Body of pancreas (tissue), 4 donors: ENCODE results near the gene PKP1. TPM values are rescaled to one million over a fixed set of nuclear protein-coding genes. Genes with fewer than 3 reads are reported as not detected.

Experiments
- ATAC-seq: fragments of 150-250 bp; one replicate; pipeline ENCODE4 v1.9.1; 2016
- DNase-seq, 4 donors: peaks; one replicate each; pipeline ENCODE4 v3.0.0-alpha.2; 2019
- H3K27ac ChIP-seq, 4 donors: fragments of 200-600 bp; sonication (generic); 1 replicate in 3 of 4; 2 replicates in 1 of 4; pipeline versions ENCODE4 v1.5.1 to v1.6.1; 2016 to 2019; ENCODE audit warnings: mild to moderate bottlenecking in 1 of 4, mixed read lengths in 1 of 4, moderate library complexity in 1 of 4
- H3K27me3 ChIP-seq, 2 donors: fragments of 200-600 bp; sonication (generic); one replicate each; pipeline ENCODE4 v1.6.0; 2016; ENCODE audit warnings: mild to moderate bottlenecking in 1 of 2
- H3K36me3 ChIP-seq, 2 donors: fragments of 200-600 bp; sonication (generic); replicated peaks in 1 of 2; 2 replicates each; pipeline ENCODE4 v1.5.1; 2016; ENCODE audit warnings: low read depth in 2 of 2; ENCODE audit not compliant: insufficient read depth in 1 of 2
- H3K4me1 ChIP-seq: fragments of 200-600 bp; sonication (generic); one replicate; pipeline ENCODE4 v1.6.0; 2016
- H3K4me3 ChIP-seq, 2 donors: fragments of 200-600 bp; sonication (generic); 1 replicate in 1 of 2; 2 replicates in 1 of 2; pipeline ENCODE4 v1.5.1; 2016 to 2019
- H3K9me3 ChIP-seq, 3 donors: fragments of 200-600 bp; sonication (generic); 1 replicate in 2 of 3; 2 replicates in 1 of 3; pipeline ENCODE4 v1.5.1; 2016
- POLR2A ChIP-seq, 3 donors: fragments of 450-650 bp; IDR thresholded peaks; one replicate each; pipeline ENCODE4 v1.6.1; 2016; ENCODE audit warnings: antibody characterized with exemption in 3 of 3, mild to moderate bottlenecking in 2 of 3
- WGBS, 2 donors: methylation state at CpG; one replicate each; pipeline ENCODE4 v1.1.5; 2017; 5-methylcytosine and 5-hydroxymethylcytosine counted together
- intact Hi-C: fragments of 100-400 bp; cut with DNase I; formaldehyde crosslinking; loops from one replicate; pipeline ENCODE4 v1.15.1; 2023
- total RNA-seq, 2 donors: library from RNA; depleted of rRNA; stranded (reverse); fragments of >200 nt; gene quantifications; one replicate each; pipeline ENCODE4 v1.1.0, GENCODE V29; 2016
- TF ChIP-seq, protein P1 (sequence below), 7 experiments: fragments of 450-650 bp in 4 of 7; fragments of 200-600 bp in 3 of 7; sonication (generic) in 3 of 7; IDR thresholded peaks; one replicate each; pipeline ENCODE4 v1.5.1; 2016 to 2019; ENCODE audit warnings: antibody characterized with exemption in 7 of 7

Gene PKP1
- total RNA-seq, 2 donors from 2014 or later = 0.33 TPM; not detected in 1

DNA sequence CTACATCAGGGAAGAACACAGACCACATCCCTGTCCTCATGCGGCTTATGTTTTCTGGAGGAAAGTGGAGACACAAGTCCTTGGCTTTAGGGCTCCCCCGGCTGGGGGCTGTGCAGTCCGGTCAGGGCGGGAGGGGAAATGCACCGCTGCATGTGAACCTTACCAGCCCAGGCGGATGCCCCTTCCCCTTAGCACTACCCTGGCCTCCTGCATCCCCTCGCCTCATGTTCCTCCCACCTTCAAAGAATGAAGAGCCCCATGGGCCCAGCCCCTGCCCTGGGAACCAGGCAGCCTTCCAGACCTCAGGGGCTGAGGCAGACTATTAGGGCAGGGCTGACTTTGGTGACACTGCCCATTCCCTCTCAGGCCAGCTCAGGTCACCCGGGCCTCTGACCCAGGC is 48.7 kb downstream of the PKP1 start:
- Histone ChIP-seq H3K27ac (no peak overlapping the region), H3K36me3 (no peaks in the 10 kb centered on the region), H3K9me3 (no peaks in the 10 kb centered on the region), H3K4me1 (no peaks in the 10 kb centered on the region), H3K4me3 (no peak overlapping the region), H3K27me3 (no peaks in the 10 kb centered on the region)
- WGBS, 2 donors = 85 to 87% methylated on average over 5 to 8 of the region's 8 CpGs
- DNase-seq (no peak), ATAC-seq (no peak)
- intact Hi-C loops = no loop called here
- TF ChIP-seq, protein P1, sequence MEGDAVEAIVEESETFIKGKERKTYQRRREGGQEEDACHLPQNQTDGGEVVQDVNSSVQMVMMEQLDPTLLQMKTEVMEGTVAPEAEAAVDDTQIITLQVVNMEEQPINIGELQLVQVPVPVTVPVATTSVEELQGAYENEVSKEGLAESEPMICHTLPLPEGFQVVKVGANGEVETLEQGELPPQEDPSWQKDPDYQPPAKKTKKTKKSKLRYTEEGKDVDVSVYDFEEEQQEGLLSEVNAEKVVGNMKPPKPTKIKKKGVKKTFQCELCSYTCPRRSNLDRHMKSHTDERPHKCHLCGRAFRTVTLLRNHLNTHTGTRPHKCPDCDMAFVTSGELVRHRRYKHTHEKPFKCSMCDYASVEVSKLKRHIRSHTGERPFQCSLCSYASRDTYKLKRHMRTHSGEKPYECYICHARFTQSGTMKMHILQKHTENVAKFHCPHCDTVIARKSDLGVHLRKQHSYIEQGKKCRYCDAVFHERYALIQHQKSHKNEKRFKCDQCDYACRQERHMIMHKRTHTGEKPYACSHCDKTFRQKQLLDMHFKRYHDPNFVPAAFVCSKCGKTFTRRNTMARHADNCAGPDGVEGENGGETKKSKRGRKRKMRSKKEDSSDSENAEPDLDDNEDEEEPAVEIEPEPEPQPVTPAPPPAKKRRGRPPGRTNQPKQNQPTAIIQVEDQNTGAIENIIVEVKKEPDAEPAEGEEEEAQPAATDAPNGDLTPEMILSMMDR (IDR thresholded peaks at IDR 0.05) = no peak
- no peak for TF ChIP-seq POLR2A (IDR thresholded peaks at IDR 0.05)

DNA sequence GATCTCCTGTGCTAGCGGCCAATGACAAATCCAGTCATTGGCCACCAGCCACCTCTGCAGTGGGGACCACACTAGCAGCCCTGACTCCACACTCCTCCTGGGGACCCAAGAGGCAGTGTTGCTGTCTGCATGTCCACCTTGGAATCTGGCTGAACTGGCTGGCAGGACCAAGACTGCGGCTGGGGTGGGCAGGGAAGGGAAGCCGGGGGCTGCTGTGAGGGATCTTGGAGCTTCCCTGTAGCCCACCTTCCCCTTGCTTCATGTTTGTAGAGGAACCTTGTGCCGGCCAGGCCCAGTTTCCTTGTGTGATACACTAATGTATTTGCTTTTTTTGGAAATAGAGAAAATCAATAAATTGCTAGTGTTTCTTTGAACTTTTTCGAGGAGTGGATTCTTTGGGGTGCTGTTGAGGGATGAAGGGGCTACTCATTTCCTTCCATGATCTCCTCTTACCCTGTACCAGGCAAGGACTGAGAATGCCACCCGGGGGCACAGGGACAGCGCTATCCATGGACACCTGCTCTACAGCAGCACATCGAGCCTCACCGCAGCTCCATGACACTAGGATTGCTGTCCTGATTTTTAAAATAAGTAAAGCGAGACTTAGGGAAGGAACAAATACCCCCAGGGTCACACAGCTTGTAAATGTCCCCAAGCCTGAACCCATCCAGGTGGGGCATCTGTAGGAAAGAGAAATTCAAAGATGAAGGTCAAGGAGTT is 49.5 kb downstream of the PKP1 start:
- 85 to 86% methylated on average over 10 of the region's 10 CpGs for WGBS, 2 donors
- no peak for ATAC-seq
- intact Hi-C loops = no loop called here
- Histone ChIP-seq H3K36me3 (no peaks in the 10 kb centered on the region), H3K9me3 (no peaks in the 10 kb centered on the region), H3K27me3 (no peaks in the 10 kb centered on the region), H3K27ac (no peak overlapping the region), H3K4me1 (no peaks in the 10 kb centered on the region), H3K4me3 (no peak overlapping the region)
- no peak for DNase-seq
- TF ChIP-seq POLR2A (IDR thresholded peaks at IDR 0.05) = no peak
- TF ChIP-seq, protein P1 (IDR thresholded peaks at IDR 0.05) = no peak

DNA sequence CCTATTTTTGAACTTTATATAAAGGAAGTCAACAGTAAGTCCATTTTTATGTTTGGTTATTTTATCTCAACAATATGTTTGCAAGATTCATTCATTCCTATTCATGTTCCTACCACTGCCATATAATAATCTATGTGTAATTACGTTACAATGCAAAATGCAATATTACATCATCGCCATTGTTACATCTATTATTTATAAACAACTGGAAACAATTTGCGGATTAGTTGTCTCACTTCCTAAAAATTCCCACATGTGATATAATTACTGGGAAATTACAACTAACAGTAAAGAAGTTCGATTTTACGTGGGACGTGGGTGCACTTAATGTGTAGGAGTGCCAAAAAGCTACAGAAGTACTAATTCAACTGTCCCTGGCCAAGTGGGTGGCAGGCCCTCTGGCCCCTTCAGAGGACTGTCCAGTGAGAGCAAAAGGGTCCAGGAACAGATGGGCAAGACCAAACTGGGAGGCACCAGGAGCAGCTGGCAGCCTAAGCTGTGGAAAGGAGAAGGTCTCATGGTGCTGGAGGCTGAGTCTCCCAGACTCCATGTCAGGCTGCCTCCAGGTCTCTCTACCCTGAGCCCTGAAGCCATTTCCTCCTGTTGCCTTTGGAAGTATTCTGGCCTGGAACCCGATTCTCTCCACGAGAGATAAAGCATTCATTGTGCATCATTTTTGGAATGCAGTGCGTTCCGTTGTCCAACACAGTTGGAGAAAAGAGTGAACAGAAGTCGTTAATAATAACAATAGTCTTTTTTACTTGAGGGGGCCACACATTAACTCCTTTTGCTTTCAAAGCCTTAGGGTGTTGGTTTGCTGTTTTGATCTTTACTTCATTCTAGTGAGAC is 51.2 kb downstream of the PKP1 start:
- no peak for TF ChIP-seq POLR2A (IDR thresholded peaks at IDR 0.05)
- TF ChIP-seq, protein P1 (IDR thresholded peaks at IDR 0.05) = no peak
- H3K27me3 ChIP-seq = no peaks in the 10 kb centered on the region
- intact Hi-C loops = no loop called here
- no peaks in the 10 kb centered on the region for H3K9me3 ChIP-seq
- H3K36me3 ChIP-seq = no peaks in the 10 kb centered on the region
- no peak overlapping the region for H3K27ac ChIP-seq
- 68 to 75% methylated on average over 11 of the region's 11 CpGs for WGBS, 2 donors
- H3K4me1 ChIP-seq = no peaks in the 10 kb centered on the region
- ATAC-seq (no peak), DNase-seq (no peak)
- H3K4me3 ChIP-seq = no peak overlapping the region

DNA sequence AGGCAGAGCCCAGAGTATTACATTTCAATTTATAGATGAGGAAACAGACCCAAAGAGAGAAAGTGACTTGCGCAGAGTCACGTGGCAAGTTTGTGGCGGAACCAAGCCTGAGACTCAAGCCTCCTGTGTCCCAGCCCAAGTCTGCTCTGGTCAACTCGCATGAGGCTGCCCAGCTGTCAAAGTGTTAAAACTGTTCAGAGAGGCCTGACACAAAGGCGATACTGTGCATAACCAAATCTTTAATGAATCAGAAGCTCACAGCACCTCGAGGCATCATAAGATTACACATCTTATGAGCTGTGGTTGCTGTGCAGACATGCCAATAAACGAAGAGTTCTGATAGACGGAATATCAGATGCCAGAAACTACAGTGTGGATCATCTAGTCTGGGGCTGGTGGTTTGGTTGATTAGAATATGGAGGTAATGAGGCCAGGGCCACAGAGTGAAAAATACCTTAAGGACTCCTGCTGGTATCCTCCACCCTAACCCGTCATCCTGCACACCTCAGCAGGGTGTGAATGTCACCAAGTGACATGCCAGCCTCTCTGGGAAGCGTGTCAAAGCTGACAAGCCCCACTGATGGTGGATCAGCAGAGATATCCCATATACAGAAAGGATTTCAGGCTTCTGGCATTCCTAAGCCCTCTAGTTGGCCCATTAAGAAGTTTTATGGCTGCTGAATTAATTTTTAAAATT is 52.0 kb downstream of the PKP1 start:
- intact Hi-C loops = no loop called here
- Histone ChIP-seq H3K36me3 (no peaks in the 10 kb centered on the region), H3K4me1 (no peaks in the 10 kb centered on the region), H3K4me3 (no peak overlapping the region), H3K9me3 (no peaks in the 10 kb centered on the region), H3K27ac (no peak overlapping the region), H3K27me3 (no peaks in the 10 kb centered on the region)
- no peak for DNase-seq
- ATAC-seq = no peak
- 76 to 77% methylated on average over 10 of the region's 10 CpGs for WGBS, 2 donors
- TF ChIP-seq POLR2A (IDR thresholded peaks at IDR 0.05) = no peak
- TF ChIP-seq, protein P1 (IDR thresholded peaks at IDR 0.05) = no peak
